Effector memory CD4-positive, alpha-beta T cell (primary cell): ENCODE data around the gene TUBB3.

Source experiments
- DNase-seq, 3 donors: peaks; one replicate each; pipeline ENCODE4 v3.0.0-alpha.2; 2020
- H3K27ac ChIP-seq: 2 replicates; pipeline ENCODE4 v1.7.0; 2013; ENCODE audit warnings: mild to moderate bottlenecking, low read length, moderate library complexity; ENCODE audit not compliant: insufficient read depth, poor library complexity, severe bottlenecking
- H3K27me3 ChIP-seq: replicated peaks from 2 replicates; pipeline ENCODE4 v1.7.0; 2013; ENCODE audit warnings: mild to moderate bottlenecking, low read length; ENCODE audit not compliant: insufficient read depth, control insufficient read depth, poor library complexity, severe bottlenecking
- H3K36me3 ChIP-seq: 2 replicates; pipeline ENCODE4 v1.7.0; 2013; ENCODE audit warnings: mild to moderate bottlenecking, low read length, moderate library complexity; ENCODE audit not compliant: control insufficient read depth, insufficient read depth
- H3K4me1 ChIP-seq: 2 replicates; pipeline ENCODE4 v1.7.0; 2013; ENCODE audit warnings: low read length, mild to moderate bottlenecking; ENCODE audit not compliant: control insufficient read depth, insufficient read depth, poor library complexity, severe bottlenecking
- H3K4me3 ChIP-seq: 2 replicates; pipeline ENCODE4 v1.7.0; 2013; ENCODE audit warnings: low read length, low read depth, mild to moderate bottlenecking; ENCODE audit not compliant: insufficient read depth, poor library complexity, severe bottlenecking
- H3K9me3 ChIP-seq: 2 replicates; pipeline ENCODE4 v1.7.0; 2013; ENCODE audit warnings: mild to moderate bottlenecking, low read length, moderate library complexity; ENCODE audit not compliant: control insufficient read depth

TUBB3 gene

DNA sequence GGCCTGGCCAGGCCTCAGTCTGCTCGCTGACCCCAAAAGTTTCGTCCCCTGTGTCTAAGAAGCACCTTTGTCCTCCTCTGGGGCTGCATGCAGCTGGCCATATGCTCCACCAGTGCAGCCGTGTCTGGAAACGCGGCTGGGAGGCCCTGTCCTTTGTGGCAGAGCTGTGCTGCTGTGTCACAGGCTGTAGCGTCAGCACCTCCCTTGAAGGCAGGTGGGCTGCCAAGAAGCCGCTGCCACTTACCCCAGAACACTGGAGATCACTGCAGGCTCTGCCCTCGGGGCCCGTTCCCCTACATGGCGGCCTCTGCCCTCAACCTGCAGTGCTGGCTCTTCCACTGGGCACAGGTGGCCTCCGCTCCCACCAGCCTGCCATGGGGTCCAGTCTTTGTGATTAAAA lies 20.2 kb upstream of the TUBB3 start:
- Histone ChIP-seq H3K4me1 (no peaks in the 10 kb centered on the region), H3K9me3 (no peaks in the 10 kb centered on the region), H3K27me3 (no peaks in the 10 kb centered on the region), H3K36me3 (peaks cover 71% of the 10 kb centered on the region), H3K4me3 (no peak overlapping the region), H3K27ac (no peak overlapping the region)
- DNase-seq, result no peak

DNA sequence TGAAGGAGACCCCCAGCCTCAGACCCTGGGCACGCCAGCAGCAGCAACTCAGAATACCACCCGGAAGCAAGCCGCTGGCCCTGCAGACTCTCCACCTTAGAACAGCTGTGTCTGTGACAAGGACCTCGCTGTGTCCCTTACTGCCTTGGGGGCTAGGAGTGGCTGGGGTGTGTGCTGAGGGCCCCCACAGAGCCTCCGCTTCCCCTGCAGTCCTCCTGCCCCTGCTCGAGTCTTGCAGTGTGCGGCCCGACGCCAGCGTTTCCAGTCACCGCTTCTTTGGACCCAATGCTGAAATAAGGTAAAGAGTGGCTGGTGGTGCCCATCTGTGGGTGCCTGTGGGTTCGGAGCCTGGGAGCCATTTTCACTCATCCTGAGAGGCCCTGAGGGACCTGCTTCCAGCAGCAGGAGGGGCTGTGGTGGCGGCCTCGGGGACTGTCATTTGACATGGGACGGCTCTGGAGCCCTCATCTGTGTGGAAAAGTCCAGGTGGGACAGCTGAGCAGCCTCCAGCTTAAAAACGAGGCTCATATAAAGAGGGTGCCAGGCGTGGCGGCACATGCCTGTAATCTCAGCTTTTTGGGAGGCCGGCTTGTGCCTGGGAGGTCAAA lies 19.1 kb upstream of the TUBB3 start:
- H3K4me1 ChIP-seq, result no peaks in the 10 kb centered on the region
- H3K27me3 ChIP-seq, result no peaks in the 10 kb centered on the region
- no peaks in the 10 kb centered on the region for H3K9me3 ChIP-seq
- peaks cover 70% of the 10 kb centered on the region for H3K36me3 ChIP-seq
- DNase-seq, result no peak
- no peak overlapping the region for H3K4me3 ChIP-seq
- H3K27ac ChIP-seq, result no peak overlapping the region

DNA sequence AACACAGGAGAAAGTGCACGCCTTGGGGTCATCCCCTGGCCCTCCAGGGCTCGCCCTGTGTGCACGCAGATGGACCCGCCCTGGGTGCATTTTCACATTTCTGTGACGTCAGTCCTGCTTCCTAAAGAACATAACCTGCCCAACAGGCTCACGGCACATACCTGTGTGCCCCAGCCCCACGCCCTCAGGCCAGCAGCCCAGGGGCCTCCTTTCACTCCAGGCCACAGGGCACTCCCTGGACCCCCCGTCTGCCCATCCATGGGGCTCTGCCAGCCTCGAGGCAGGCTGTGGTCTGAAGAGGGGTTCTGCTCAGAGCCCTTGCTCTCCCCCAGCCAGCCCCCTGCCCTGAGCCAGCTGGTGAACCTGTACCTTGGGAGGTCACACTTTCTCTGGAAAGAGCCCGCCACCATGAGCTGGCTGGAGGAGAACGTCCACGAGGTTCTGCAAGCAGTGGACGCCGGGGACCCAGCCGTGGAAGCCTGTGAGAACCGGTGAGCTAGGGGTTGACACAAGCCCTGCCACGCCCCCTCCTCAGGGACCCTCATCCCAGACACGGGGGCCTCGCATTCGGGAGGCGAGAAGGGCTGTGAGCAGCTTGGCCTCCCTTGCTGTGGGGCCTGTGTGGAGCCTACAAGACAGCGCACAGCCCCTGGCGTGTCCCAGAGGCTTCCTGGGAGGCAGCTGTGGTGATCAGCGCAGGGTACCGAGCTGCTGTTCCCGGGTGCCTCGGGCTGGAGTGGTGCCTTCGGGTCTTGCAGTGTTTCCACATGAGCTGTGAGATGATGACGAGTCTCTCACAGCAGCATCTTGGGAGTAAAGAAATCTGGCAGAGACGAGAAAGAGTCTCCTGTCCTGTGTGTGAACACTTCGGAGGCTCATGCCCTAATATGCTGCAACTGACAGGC lies 18.3 kb upstream of the TUBB3 start:
- Histone ChIP-seq H3K27ac (no peak overlapping the region), H3K27me3 (no peaks in the 10 kb centered on the region), H3K4me3 (no peak overlapping the region), H3K36me3 (peaks cover 67% of the 10 kb centered on the region), H3K4me1 (peaks cover under 1% of the 10 kb centered on the region), H3K9me3 (no peaks in the 10 kb centered on the region)
- no peak for DNase-seq

DNA sequence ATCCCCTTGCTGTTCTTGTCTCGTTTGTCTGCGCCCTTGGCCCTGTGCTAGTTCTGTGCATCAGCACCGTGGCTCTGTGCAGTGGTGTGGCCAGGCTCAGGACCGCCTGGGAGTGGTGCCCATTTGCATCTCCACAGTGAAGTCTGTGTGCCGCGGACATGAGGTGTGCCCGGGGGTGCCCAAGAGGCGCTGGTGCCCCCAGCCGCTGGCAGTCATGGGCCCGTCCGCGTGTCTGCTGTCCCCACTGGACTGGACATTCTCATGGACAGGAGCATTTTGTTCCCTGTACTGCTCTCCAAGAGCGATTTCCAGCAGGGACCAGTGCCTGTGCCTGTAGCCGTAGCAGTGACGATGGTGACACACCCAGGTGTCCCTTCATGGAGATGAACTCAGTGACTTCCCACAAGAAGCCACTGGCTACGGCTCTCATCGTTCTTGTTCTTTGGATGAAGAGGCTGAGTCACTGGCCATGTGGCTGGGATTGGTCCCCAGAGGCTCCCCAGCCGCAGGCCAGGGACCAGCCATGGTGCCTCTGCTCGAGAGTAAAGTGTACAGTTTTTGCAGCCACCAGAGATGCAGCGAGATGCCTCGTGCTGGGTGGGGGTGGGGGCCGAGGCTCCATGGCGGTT lies 17.5 kb upstream of the TUBB3 start:
- peaks cover 60% of the 10 kb centered on the region for H3K36me3 ChIP-seq
- no peaks in the 10 kb centered on the region for H3K9me3 ChIP-seq
- H3K4me3 ChIP-seq, result no peak overlapping the region
- no peak overlapping the region for H3K27ac ChIP-seq
- peaks cover 5% of the 10 kb centered on the region for H3K4me1 ChIP-seq
- no peak for DNase-seq
- no peaks in the 10 kb centered on the region for H3K27me3 ChIP-seq

DNA sequence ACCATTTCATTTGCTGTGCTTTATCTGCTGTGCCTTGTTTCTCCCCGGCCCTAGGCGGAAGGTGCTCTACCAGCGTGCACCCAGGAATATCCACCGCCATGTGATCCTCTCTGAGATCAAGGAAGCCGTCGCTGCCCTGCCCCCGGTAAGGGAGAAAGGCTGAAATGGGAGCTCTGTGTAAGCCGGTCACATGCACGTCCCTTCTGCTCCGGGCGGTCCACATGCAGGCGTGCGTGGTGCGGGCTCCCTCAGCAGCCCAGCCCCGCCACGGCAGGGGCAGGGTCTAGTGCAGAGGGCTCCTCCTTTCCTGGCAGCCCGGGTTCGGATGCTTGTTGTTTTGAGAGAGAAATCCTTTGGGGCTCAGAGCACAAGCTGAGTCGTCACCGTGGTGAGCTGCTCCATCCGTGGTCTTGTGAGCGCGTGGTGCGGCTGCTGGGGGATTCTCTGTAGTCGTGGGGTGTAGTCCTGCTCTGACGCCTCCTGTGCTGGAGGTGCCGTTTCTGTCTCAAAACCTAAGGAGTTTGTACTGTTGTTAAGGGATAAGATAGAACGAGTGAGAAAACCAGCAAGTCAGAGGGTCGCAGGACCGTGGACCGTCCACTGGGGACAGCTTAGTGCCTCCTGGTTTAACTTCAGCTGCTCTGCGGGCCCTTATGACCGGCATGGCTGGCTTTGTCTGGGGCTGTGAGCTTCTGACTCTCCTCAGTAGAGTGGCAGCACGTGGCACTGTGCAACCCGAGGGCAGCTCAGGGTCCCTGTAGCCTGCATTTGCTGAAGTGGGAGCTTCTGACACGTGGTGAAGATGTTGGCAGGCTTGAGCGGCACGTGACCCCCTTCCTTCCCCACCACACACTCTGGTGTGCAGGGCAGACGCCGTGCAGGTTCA lies 16.8 kb upstream of the TUBB3 start:
- Histone ChIP-seq H3K27ac (no peak overlapping the region), H3K27me3 (no peaks in the 10 kb centered on the region), H3K9me3 (no peaks in the 10 kb centered on the region), H3K36me3 (peaks cover 60% of the 10 kb centered on the region), H3K4me1 (peaks cover 5% of the 10 kb centered on the region), H3K4me3 (no peak overlapping the region)
- no peak for DNase-seq

DNA sequence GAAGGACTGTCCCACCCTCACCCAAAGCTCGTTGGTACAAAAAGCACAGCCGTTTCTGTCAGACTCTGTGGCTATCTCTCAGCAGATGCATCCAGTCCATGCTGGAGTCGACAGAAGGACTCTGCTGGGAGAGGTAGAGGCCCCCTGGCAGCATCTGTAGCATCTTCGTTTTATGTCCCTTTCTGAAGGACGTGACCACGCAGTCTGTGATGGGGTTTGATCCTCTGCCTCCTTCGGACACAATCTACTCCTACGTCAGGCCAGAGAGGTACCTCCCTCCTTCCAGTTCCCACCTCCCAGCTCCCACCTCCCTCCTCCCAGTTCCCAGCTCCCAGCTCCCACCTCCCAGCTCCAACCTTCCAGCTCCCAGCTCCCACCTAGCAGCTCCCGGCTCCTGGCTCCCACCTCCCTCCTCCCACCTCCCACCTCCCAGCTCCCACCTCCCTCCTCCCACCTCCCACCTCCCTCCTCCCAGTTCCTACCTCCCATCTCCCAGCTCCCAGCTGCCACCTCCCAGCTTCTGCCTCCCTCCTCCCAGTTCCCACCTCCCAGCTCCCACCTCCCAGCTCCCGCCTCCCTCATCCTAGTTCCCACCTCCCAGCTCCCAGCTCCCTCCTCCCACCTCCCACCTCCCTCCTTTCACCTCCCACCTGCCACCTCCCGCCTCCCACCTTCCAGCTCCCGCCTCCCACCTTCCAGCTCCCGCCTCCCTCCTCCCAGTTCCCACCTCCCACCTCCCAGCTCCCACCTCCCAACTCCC lies 15.9 kb upstream of the TUBB3 start:
- no peak overlapping the region for H3K27ac ChIP-seq
- no peaks in the 10 kb centered on the region for H3K27me3 ChIP-seq
- H3K36me3 ChIP-seq, result peaks cover 64% of the 10 kb centered on the region
- no peaks in the 10 kb centered on the region for H3K9me3 ChIP-seq
- H3K4me1 ChIP-seq, result peaks cover 5% of the 10 kb centered on the region
- no peak overlapping the region for H3K4me3 ChIP-seq
- no peak for DNase-seq

DNA sequence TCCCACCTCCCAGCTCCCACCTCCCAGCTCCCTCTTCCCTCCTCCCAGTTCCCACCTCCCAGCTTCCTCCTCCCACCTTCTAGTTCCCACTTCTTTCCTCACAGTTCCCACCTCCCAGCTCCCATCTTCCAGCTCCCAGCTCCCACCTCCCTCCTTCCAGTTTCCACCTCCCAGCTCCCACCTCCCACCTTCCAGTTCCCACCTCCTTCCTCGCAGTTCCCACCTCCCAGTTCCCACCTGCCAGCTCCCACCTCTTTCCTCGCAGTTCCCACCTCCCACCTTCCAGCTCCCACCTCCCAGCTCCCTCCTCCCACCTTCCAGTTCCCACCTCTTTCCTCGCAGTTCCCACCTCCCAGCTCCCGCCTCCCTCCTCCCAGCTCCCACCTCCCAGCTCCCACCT lies 14.9 kb upstream of the TUBB3 start:
- Histone ChIP-seq H3K27ac (no peak overlapping the region), H3K9me3 (no peaks in the 10 kb centered on the region), H3K27me3 (no peaks in the 10 kb centered on the region), H3K36me3 (peaks cover 64% of the 10 kb centered on the region), H3K4me1 (peaks cover 5% of the 10 kb centered on the region), H3K4me3 (no peak overlapping the region)
- no peak for DNase-seq

DNA sequence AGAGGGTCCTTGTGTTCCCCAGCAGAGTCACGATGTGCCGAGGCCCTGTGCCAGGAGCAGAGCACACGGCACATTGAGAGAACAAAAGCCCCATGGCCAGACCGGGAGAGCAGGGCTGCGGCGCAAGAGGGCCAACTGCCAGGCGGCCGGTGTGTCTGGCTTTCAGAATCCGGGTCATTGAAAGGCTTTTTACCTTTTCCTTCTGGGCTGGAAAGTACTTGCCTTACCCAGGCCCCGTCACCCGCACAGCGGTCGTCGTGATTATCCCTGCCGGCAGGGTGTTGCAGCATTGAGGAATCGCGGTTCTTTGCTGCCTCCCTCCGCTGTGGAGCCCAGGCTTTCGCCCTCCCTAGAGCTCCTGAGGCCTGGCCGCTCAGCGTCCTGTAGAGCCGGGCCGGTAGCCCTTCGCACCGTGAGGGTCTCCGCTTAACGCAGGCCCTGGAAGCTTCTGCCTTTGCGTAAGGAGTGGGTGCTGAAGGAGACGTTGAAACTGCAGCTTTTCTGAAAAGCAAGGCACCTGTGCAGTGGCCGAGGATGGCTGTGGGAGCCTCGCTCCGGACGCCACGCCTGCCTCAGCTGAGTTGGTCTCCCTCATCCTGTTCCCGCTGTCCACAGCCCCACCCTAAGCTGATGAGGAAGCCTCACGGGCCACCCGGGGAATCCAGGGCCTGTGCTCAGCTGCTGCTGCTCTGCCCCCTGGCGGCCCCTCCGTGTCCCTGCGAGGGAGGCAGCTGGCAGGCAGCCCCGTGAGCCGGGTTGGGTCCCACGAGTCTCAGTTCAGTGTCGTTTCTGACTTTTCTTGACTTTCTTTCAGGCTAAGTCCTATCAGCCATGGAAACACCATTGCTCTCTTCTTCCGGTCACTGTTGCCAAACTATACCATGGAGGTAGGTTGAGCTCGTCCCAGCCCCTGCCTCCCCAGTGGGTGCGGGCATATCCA lies 13.1 kb upstream of the TUBB3 start:
- Histone ChIP-seq H3K4me3 (no peak overlapping the region), H3K27ac (no peak overlapping the region), H3K27me3 (no peaks in the 10 kb centered on the region), H3K36me3 (peaks cover 50% of the 10 kb centered on the region), H3K4me1 (peaks cover 5% of the 10 kb centered on the region), H3K9me3 (no peaks in the 10 kb centered on the region)
- DNase-seq, result peak; percentile 29 to 51 (median 39)
